HG03039 (cell line): ENCODE measurements around the gene TXLNA.

ENCODE experiments used
- ATAC-seq: cut with Tn5 transposase; IDR thresholded peaks from one replicate; pipeline ENCODE4 v1.9.1; 2021; ENCODE audit warnings: mild to moderate bottlenecking, moderate library complexity; ENCODE audit not compliant: unreplicated experiment

The TXLNA gene

GRCh38 chr1:32242341-32242851 lies 62.9 kb downstream of the TXLNA start:
- ATAC-seq: no peak

GRCh38 chr1:32246888-32247273 lies 67.4 kb downstream of the TXLNA start, which contains the start of gene FAM167B:
Gene FAM167B, plus strand, starts transcription at chr1:32247222. Its CDS starts 200 bp downstream, at chr1:32247422.
- ATAC-seq: no peak

- ATAC-seq: no peak
Measured at GRCh38 chr1:32247452-32247851, 68.0 kb downstream of the TXLNA start.
